Calu3 (cell line): ENCODE results near the gene MOB1A. TPM values are rescaled to one million over a fixed set of nuclear protein-coding genes. Genes with fewer than 3 reads are reported as not detected.
"Not testable (repeated sequence)": the region's sequence is repeated elsewhere in the genome, so short reads cannot be mapped to it uniquely, and the experiment has no call there.

Source experiments
- BruUV-seq: library from RNA; stranded (reverse); fragments of 400-500 nt; replicated peaks from 2 replicates; lab custom pipeline; 2021; lab: Mats Ljungman, UMichigan
- CTCF ChIA-PET: fragments of 300-600 bp; sonication (Branson Sonifier 250); formaldehyde crosslinking; loops from one replicate; lab custom pipeline; 2022; ENCODE audit warnings: antibody characterized with exemption; lab: Charles Lee
- DNase-seq: peaks from one replicate; pipeline ENCODE4 v3.0.0; 2022
- H3K27ac Mint-ChIP-seq: one replicate; pipeline ENCODE4 v1.8.0; 2022; ENCODE audit warnings: mixed read lengths; ENCODE audit not compliant: unreplicated experiment
- H3K27me3 Mint-ChIP-seq: one replicate; pipeline ENCODE4 v1.8.0; 2022; ENCODE audit warnings: mixed read lengths; ENCODE audit not compliant: unreplicated experiment
- H3K36me3 Mint-ChIP-seq: one replicate; pipeline ENCODE4 v1.8.0; 2022; ENCODE audit warnings: mild to moderate bottlenecking, moderate library complexity, mixed read lengths; ENCODE audit not compliant: insufficient read depth, unreplicated experiment
- H3K4me1 Mint-ChIP-seq: one replicate; pipeline ENCODE4 v1.8.0; 2022; ENCODE audit warnings: mild to moderate bottlenecking, low read depth, mixed read lengths; ENCODE audit not compliant: unreplicated experiment
- H3K4me3 Mint-ChIP-seq: one replicate; pipeline ENCODE4 v1.8.0; 2022; ENCODE audit warnings: mild to moderate bottlenecking, low read depth, moderate library complexity, mixed read lengths; ENCODE audit not compliant: unreplicated experiment
- H3K9me3 Mint-ChIP-seq: one replicate; pipeline ENCODE4 v1.8.0; 2022; ENCODE audit warnings: low read depth, mixed read lengths; ENCODE audit not compliant: unreplicated experiment
- CTCF ChIP-seq: fragments of 200-600 bp; IDR thresholded peaks from one replicate; pipeline ENCODE4 v1.8.0; 2022; ENCODE audit warnings: antibody characterized with exemption; ENCODE audit not compliant: unreplicated experiment
- intact Hi-C: fragments of 100-400 bp; cut with micrococcal nuclease; formaldehyde crosslinking; loops from one replicate; pipeline ENCODE4 v1.10.0; 2022; ENCODE audit not compliant: unreplicated experiment
- total RNA-seq: library from RNA; stranded (reverse); gene quantifications from 2 replicates; pipeline ENCODE4 v1.2.3, GENCODE V29; 2022

The MOB1A gene
- total RNA-seq, 1 experiment from 2014 or later = 119 TPM

- BruUV-seq = no TSS peak
- Mint-ChIP-seq H3K4me3 (no peak overlapping the region), H3K27ac (no peak overlapping the region), H3K36me3 (no peaks in the 10 kb centered on the region), H3K27me3 (no peaks in the 10 kb centered on the region), H3K4me1 (no peaks in the 10 kb centered on the region), H3K9me3 (no peaks in the 10 kb centered on the region)
- CTCF ChIA-PET = no interaction called here
- no peak for DNase-seq
- no peak for TF ChIP-seq CTCF
- intact Hi-C loops = no loop called here
Observed at GRCh38 chr2:74191596-74192380, 13.1 kb upstream of the MOB1A start.

GRCh38 chr2:74188696-74189095 lies 10.0 kb upstream of the MOB1A start:
- DNase-seq = no peak
- Mint-ChIP-seq H3K27me3 (peaks cover 8% of the 10 kb centered on the region), H3K9me3 (no peaks in the 10 kb centered on the region), H3K27ac (no peak overlapping the region), H3K36me3 (no peaks in the 10 kb centered on the region), H3K4me3 (no peak overlapping the region), H3K4me1 (no peaks in the 10 kb centered on the region)
- CTCF ChIA-PET = no interaction called here
- BruUV-seq = no TSS peak
- intact Hi-C loops = no loop called here
- TF ChIP-seq CTCF = no peak

- Mint-ChIP-seq H3K36me3 (no peaks in the 10 kb centered on the region), H3K27me3 (peaks cover 12% of the 10 kb centered on the region), H3K4me3 (no peak overlapping the region), H3K9me3 (no peaks in the 10 kb centered on the region), H3K4me1 (no peaks in the 10 kb centered on the region), H3K27ac (no peak overlapping the region)
- CTCF ChIA-PET = no interaction called here
- intact Hi-C loops = no loop called here
- no TSS peak for BruUV-seq
- DNase-seq = no peak
- TF ChIP-seq CTCF = no peak
Observed at GRCh38 chr2:74188018-74188601, 9.4 kb upstream of the MOB1A start.

- peaks cover 12% of the 10 kb centered on the region for H3K27me3 Mint-ChIP-seq
- BruUV-seq, H3K27ac Mint-ChIP-seq, intact Hi-C loops, H3K4me3 Mint-ChIP-seq, H3K9me3 Mint-ChIP-seq, H3K4me1 Mint-ChIP-seq, DNase-seq, CTCF ChIA-PET, H3K36me3 Mint-ChIP-seq: not testable (repeated sequence)
Observed at GRCh38 chr2:74186706-74187105, 8.0 kb upstream of the MOB1A start.

GRCh38 chr2:74186038-74186437 lies 7.4 kb upstream of the MOB1A start:
- CTCF ChIA-PET = interaction anchor here (0.7 kb wide), 1 partner anchor 24 kb away, joined by 3 read pairs; no protein-coding TSS in a partner anchor
- DNase-seq = no peak
- intact Hi-C loops = no loop called here
- no peak for TF ChIP-seq CTCF
- Mint-ChIP-seq H3K9me3 (no peaks in the 10 kb centered on the region), H3K36me3 (no peaks in the 10 kb centered on the region), H3K4me3 (no peak overlapping the region), H3K4me1 (no peaks in the 10 kb centered on the region), H3K27ac (no peak overlapping the region), H3K27me3 (peaks cover 12% of the 10 kb centered on the region)
- BruUV-seq = no TSS peak
